GM23248 (cell line): ENCODE data around the gene SLC6A2. TPM values are rescaled to one million over a fixed set of nuclear protein-coding genes. Genes with fewer than 3 reads are reported as not detected.

Experiments used
- DNase-seq: peaks from one replicate; pipeline ENCODE4 v3.0.0-alpha.2; 2015
- H2AFZ ChIP-seq: fragments of 200-600 bp; sonication (generic); 2 replicates; pipeline ENCODE4 v1.6.1; 2016; ENCODE audit warnings: antibody characterized with exemption
- H3F3A ChIP-seq: fragments of 200-600 bp; sonication (generic); 2 replicates; pipeline ENCODE4 v1.6.1; 2016; ENCODE audit warnings: mild to moderate bottlenecking, antibody characterized with exemption, mixed run types; ENCODE audit not compliant: insufficient read depth
- H3K27ac ChIP-seq: fragments of 200-600 bp; sonication (generic); 2 replicates; pipeline ENCODE4 v1.5.1; 2016; ENCODE audit warnings: mild to moderate bottlenecking
- H3K27me3 ChIP-seq: fragments of 200-600 bp; sonication (generic); replicated peaks from 2 replicates; pipeline ENCODE4 v1.6.1; 2016; ENCODE audit warnings: mild to moderate bottlenecking; ENCODE audit not compliant: insufficient read depth
- H3K36me3 ChIP-seq: fragments of 200-600 bp; sonication (generic); 2 replicates; pipeline ENCODE4 v1.6.1; 2016; ENCODE audit warnings: low read depth, mild to moderate bottlenecking
- H3K4me1 ChIP-seq: fragments of 200-600 bp; sonication (generic); 2 replicates; pipeline ENCODE4 v1.6.1; 2016; ENCODE audit warnings: mild to moderate bottlenecking; ENCODE audit not compliant: insufficient read depth
- H3K4me2 ChIP-seq: fragments of 200-600 bp; sonication (generic); one replicate; pipeline ENCODE4 v1.6.1; 2016; ENCODE audit warnings: mild to moderate bottlenecking; ENCODE audit not compliant: unreplicated experiment
- H3K4me3 ChIP-seq: fragments of 200-600 bp; sonication (generic); 2 replicates; pipeline ENCODE4 v1.5.1; 2016; ENCODE audit warnings: mild to moderate bottlenecking
- H3K79me2 ChIP-seq: fragments of 200-600 bp; sonication (generic); 2 replicates; pipeline ENCODE4 v1.6.1; 2016; ENCODE audit warnings: mild to moderate bottlenecking; ENCODE audit not compliant: insufficient read depth
- H3K9ac ChIP-seq: fragments of 200-600 bp; sonication (generic); 2 replicates; pipeline ENCODE4 v1.6.1; 2016; ENCODE audit warnings: mild to moderate bottlenecking
- H3K9me2 ChIP-seq: fragments of 200-600 bp; sonication (generic); 2 replicates; pipeline ENCODE4 v1.6.1; 2016; ENCODE audit warnings: mixed run types, mild to moderate bottlenecking, moderate library complexity; ENCODE audit not compliant: insufficient read depth
- H3K9me3 ChIP-seq: fragments of 200-600 bp; sonication (generic); one replicate; pipeline ENCODE4 v1.6.1; 2017; ENCODE audit warnings: low read depth
- H4K20me1 ChIP-seq: fragments of 200-600 bp; sonication (generic); 2 replicates; pipeline ENCODE4 v1.6.0; 2016; ENCODE audit not compliant: insufficient read depth
- EZH2 ChIP-seq: fragments of 200-600 bp; sonication (generic); IDR thresholded peaks from 2 replicates; pipeline ENCODE4 v1.6.1; 2018; ENCODE audit warnings: antibody characterized with exemption, mild to moderate bottlenecking; ENCODE audit not compliant: insufficient read depth, poor library complexity, severe bottlenecking
- EZH2phosphoT487 ChIP-seq: fragments of 200-600 bp; sonication (generic); IDR thresholded peaks from 2 replicates; pipeline ENCODE4 v1.6.1; 2018; ENCODE audit warnings: antibody characterized with exemption, moderate library complexity, mild to moderate bottlenecking, low read depth; ENCODE audit not compliant: insufficient read depth
- WGBS, 2 experiments: methylation state at CpG; one replicate each; pipeline ENCODE4 v1.1.6; 2015 to 2017; ENCODE audit warnings: low lambda C conversion rate in 2 of 2, low coverage in 1 of 2; ENCODE audit errors: missing lambda C conversion rate in 2 of 2; 5-methylcytosine and 5-hydroxymethylcytosine counted together
- in situ Hi-C: fragments of 300-500 bp; cut with MboI; formaldehyde crosslinking; loops from 2 replicates; pipeline ENCODE4 v1.15.0; 2020
- polyA plus RNA-seq: library from polyadenylated mRNA; unstranded; fragments of >200 nt; fragmentation: Nextera tagmentation; extraction: Ambion mirVana; gene quantifications from 2 replicates; pipeline ENCODE4 v1.2.1, GENCODE V29; 2016
- total RNA-seq: library from RNA; depleted of rRNA; stranded (reverse); fragments of >200 nt; shearing (Covaris generic); gene quantifications from 2 replicates; pipeline ENCODE4 v1.2.3, GENCODE V29; 2014

The SLC6A2 gene
- total and polyA plus RNA-seq, 2 experiments from 2014 or later = not detected

DNA sequence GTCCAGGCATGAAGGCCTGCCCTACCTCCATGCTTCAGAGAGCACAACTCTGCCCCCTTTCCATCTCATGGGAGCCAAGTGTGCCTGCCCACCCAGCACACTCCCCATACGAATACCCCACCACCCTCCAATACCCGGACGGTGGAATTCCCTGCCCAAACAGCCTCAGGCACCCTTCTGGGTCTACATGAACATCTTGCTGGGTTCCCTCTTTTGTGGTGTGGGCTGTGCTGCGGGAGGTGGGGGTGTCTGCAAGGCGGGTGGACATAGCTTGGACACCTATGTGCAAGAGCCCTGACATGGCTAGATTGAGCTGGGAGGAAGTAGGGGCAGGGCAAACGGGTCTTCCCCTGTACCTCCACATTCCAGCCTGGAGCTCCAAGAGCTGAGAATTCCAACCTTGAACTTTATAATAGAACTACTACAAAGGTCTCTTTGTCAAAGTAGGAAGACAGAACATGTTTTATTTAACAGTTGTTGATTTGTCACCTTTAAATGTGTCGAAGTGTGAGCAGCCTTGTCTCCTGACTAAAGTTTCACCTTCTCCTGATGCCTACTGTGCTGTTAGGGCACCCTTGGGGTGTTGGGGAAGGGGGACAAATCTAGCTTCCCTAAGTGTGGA, 9.1 kb downstream of the SLC6A2 start:
- H3K9ac ChIP-seq = no peak overlapping the region
- no peak for DNase-seq
- no peak overlapping the region for H3K4me2 ChIP-seq
- H3K36me3 ChIP-seq = no peaks in the 10 kb centered on the region
- peaks cover 12% of the 10 kb centered on the region for H3K27me3 ChIP-seq
- no peaks in the 10 kb centered on the region for H3K79me2 ChIP-seq
- peaks cover 18% of the 10 kb centered on the region for H3K4me1 ChIP-seq
- WGBS, 2 experiments = 85 to 86% methylated on average over 7 of the region's 7 CpGs
- no peak overlapping the region for H3K4me3 ChIP-seq
- H3F3A ChIP-seq = peaks cover 7% of the 10 kb centered on the region; the same call in 1 of the 2 replicates
- H3K27ac ChIP-seq = no peak overlapping the region
- H2AFZ ChIP-seq = no peak overlapping the region
- in situ Hi-C loops = no loop called here
- no peak for TF ChIP-seq EZH2phosphoT487
- TF ChIP-seq EZH2 = no peak
- no peaks in the 10 kb centered on the region for H3K9me2 ChIP-seq
- no peaks in the 10 kb centered on the region for H4K20me1 ChIP-seq
- H3K9me3 ChIP-seq = no peaks in the 10 kb centered on the region

DNA sequence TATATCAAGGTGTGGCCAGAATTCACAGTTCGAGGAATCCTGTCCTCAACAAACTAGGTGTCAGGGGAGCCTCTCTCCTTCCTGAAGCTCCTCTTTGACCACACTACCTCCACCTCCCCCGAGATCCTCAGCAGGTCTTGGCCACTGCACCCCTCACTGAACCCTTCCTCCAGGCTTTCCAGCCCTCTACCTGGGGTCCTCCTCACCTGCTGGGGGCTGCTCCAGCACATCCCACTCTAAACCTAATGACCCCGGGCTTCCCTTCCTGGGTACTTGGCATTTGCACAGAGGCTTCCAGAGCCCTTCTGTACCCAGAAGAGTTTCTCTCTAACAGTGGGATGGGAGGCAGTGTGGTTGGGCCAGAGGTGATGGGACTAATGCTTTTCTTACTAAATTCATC, 9.7 kb downstream of the SLC6A2 start:
- Histone ChIP-seq H3K27me3 (peaks cover 18% of the 10 kb centered on the region), H3K9ac (no peak overlapping the region), H2AFZ (no peak overlapping the region), H3K4me2 (no peak overlapping the region), H3K79me2 (no peaks in the 10 kb centered on the region), H3K27ac (no peak overlapping the region), H3F3A (peaks cover 7% of the 10 kb centered on the region; the same call in 1 of the 2 replicates), H3K36me3 (no peaks in the 10 kb centered on the region), H3K4me3 (no peak overlapping the region), H3K9me2 (no peaks in the 10 kb centered on the region), H4K20me1 (no peaks in the 10 kb centered on the region), H3K9me3 (no peaks in the 10 kb centered on the region), H3K4me1 (peaks cover 18% of the 10 kb centered on the region)
- no peak for DNase-seq
- in situ Hi-C loops = no loop called here
- no peak for TF ChIP-seq EZH2phosphoT487
- TF ChIP-seq EZH2 = no peak
- 57 to 58% methylated on average over 3 of the region's 3 CpGs for WGBS, 2 experiments

DNA sequence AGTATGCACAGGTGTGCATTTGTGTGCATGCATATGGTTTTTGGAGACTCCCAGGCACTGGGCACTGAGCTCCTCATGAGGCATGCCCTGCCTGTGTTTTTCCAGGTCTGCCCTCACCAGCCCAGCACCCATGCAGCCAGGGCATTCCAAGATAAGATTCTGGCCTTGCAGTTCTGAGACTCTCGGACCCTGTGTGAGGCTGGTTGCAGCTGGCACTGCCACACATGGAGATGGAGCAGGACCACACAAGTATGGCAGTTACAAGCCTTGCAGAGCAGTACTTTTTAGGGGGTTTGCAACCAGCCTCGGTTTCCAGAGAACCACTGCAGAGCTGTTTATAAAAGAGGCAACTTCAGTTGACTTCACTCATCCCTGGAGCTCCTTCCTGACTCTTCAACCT, 10.2 kb downstream of the SLC6A2 start:
- Histone ChIP-seq H4K20me1 (no peaks in the 10 kb centered on the region), H3K36me3 (no peaks in the 10 kb centered on the region), H3K27me3 (peaks cover 18% of the 10 kb centered on the region), H3K27ac (no peak overlapping the region), H3K4me2 (no peak overlapping the region), H3K9ac (no peak overlapping the region), H3K4me3 (no peak overlapping the region), H3K9me3 (no peaks in the 10 kb centered on the region), H3K79me2 (no peaks in the 10 kb centered on the region), H3F3A (peaks cover 7% of the 10 kb centered on the region; the same call in 1 of the 2 replicates), H3K4me1 (peaks cover 18% of the 10 kb centered on the region), H3K9me2 (no peaks in the 10 kb centered on the region), H2AFZ (no peak overlapping the region)
- 69 to 87% methylated on average over 2 of the region's 2 CpGs for WGBS, 2 experiments
- in situ Hi-C loops = no loop called here
- TF ChIP-seq EZH2 (no peak), EZH2phosphoT487 (no peak)
- DNase-seq = no peak

DNA sequence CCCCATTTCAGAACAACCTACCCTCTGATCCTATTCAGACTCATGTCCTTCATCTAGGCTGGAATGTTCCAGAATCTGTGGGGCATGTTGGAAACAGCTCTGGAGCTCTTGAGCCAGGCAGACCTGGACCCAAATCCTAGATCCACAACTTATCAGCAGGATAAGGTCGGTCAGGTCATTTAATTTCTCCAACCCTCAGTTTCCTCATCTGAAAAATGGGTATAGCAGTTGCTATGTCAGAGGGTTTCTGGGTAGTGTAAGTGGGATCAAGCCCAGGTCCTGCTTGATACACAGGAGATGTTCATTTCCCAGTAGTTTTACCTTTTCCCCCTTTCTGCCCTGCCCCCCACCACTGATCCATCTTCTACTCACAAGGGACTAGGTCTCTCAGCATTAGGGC, 12.0 kb downstream of the SLC6A2 start:
- Histone ChIP-seq H3K36me3 (no peaks in the 10 kb centered on the region), H3K27me3 (peaks cover 18% of the 10 kb centered on the region), H3K9me3 (no peaks in the 10 kb centered on the region), H3K9ac (no peak overlapping the region), H4K20me1 (no peaks in the 10 kb centered on the region), H3K27ac (no peak overlapping the region), H3K79me2 (no peaks in the 10 kb centered on the region), H3K4me2 (no peak overlapping the region), H2AFZ (no peak overlapping the region), H3F3A (no peaks in the 10 kb centered on the region), H3K4me3 (no peak overlapping the region), H3K9me2 (no peaks in the 10 kb centered on the region), H3K4me1 (peaks cover 9% of the 10 kb centered on the region)
- WGBS, 2 experiments = 58 to 60% methylated on average over 1 of the region's 1 CpG
- DNase-seq = no peak
- in situ Hi-C loops = no loop called here
- TF ChIP-seq EZH2 = no peak
- no peak for TF ChIP-seq EZH2phosphoT487
